HG03097 (cell line): Measurements from ENCODE around the gene MAP1A.

Experiments used
- ATAC-seq: cut with Tn5 transposase; IDR thresholded peaks from one replicate; pipeline ENCODE4 v1.9.1; 2021; ENCODE audit not compliant: unreplicated experiment, low FRiP score

MAP1A gene

GRCh38 chr15:43517354-43518196 is at the start of gene MAP1A:
MAP1A (plus strand) TSS chr15:43517608; CDS start chr15:43521474, 3,866 bp downstream.
- ATAC-seq: no peak

GRCh38 chr15:43469867-43470266 is 47.5 kb upstream of the MAP1A start:
- ATAC-seq: no peak

GRCh38 chr15:43471975-43472374 is 45.4 kb upstream of the MAP1A start:
- ATAC-seq: no peak

GRCh38 chr15:43473885-43474284 is 43.5 kb upstream of the MAP1A start:
- no peak for ATAC-seq

GRCh38 chr15:43483297-43484128 is 33.9 kb upstream of the MAP1A start:
- no peak for ATAC-seq

- no peak for ATAC-seq
These were observed 33.0 kb upstream of the MAP1A start for GRCh38 chr15:43484455-43484854.

- no peak for ATAC-seq
These were observed 30.0 kb upstream of the MAP1A start for GRCh38 chr15:43487271-43487895.

- no peak for ATAC-seq
These were observed 28.6 kb upstream of the MAP1A start for GRCh38 chr15:43488790-43489189.

- ATAC-seq: no peak
These were observed 28.2 kb upstream of the MAP1A start for GRCh38 chr15:43489191-43489590.

- no peak for ATAC-seq
These were observed 25.1 kb upstream of the MAP1A start for GRCh38 chr15:43492266-43492665.

- ATAC-seq: peak; percentile 94
These were observed 24.5 kb upstream of the MAP1A start, which contains the start of gene TP53BP1 for GRCh38 chr15:43492673-43493601. TP53BP1 (minus strand) TSS chr15:43493156; CDS start chr15:43493043, 113 bp downstream.

GRCh38 chr15:43493703-43494472 is 23.5 kb upstream of the MAP1A start:
- no peak for ATAC-seq

- ATAC-seq: no peak
These were observed 18.4 kb upstream of the MAP1A start for GRCh38 chr15:43498990-43499389.

- ATAC-seq: no peak
These were observed 17.8 kb upstream of the MAP1A start for GRCh38 chr15:43499635-43500034.

GRCh38 chr15:43505738-43506137 is 11.7 kb upstream of the MAP1A start:
- no peak for ATAC-seq

- no peak for ATAC-seq
These were observed 9.0 kb upstream of the MAP1A start for GRCh38 chr15:43508421-43508820.

- no peak for ATAC-seq
These were observed 8.3 kb upstream of the MAP1A start for GRCh38 chr15:43508991-43509659.

GRCh38 chr15:43509660-43510199 is 7.7 kb upstream of the MAP1A start:
- ATAC-seq: no peak
